Cardiac septum (tissue), 1 donor: Measurements from ENCODE around the gene PLAGL2. TPM values are rescaled to one million over a fixed set of nuclear protein-coding genes. Genes with fewer than 3 reads are reported as not detected.

ENCODE experiments used
- DNase-seq: peaks from one replicate; pipeline ENCODE4 v3.0.0-alpha.2; 2020; ENCODE audit warnings: low spot score
- intact Hi-C: fragments of 100-400 bp; cut with DNase I; formaldehyde crosslinking; loops from one replicate; pipeline ENCODE4 v1.14.0; 2022
- total RNA-seq: library from RNA; stranded (reverse); fragmentation: NEBNext Ultra II Directional; extraction: Animal tissue kit (Norgen Biotek cat#: 25700); gene quantifications from one replicate; pipeline ENCODE4 v1.2.1, GENCODE V29; 2021
- donor health status: DM: no; HTN: no; CAD: no.

PLAGL2 gene
- total RNA-seq, 1 donor from 2014 or later = 8.5 TPM

DNA sequence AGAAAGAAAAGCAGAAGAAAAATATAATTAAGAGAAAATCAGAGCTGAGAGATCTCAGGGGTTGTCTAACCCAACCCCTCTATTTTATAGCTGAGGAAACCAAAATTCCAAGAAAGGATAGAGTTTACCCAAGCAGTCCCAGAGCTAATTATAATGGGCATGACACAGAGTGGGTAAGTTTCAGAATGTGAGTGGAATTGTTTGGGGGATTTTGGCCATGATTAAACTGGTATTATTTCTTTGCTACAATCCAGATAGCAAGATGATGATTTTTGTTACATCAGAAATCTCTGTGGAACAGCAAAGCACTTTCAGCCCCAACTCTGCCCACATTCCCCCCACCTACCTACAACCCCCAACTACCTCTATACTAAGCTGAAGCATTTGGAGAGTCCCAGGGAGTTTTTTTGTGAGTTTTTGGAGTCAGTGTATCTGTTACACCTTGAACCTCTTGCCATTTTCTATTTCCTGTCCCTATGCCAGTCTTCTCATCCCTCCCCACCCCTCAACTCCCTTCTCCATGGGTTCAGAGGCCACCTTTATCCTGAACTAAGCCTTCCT is 24.9 kb upstream of the PLAGL2 start:
- no peak for DNase-seq
- intact Hi-C loops = no loop called here

- intact Hi-C loops = no loop called here
- DNase-seq = no peak
These were observed 24.3 kb upstream of the PLAGL2 start for GRCh38 chr20:32231847-32232246.

DNA sequence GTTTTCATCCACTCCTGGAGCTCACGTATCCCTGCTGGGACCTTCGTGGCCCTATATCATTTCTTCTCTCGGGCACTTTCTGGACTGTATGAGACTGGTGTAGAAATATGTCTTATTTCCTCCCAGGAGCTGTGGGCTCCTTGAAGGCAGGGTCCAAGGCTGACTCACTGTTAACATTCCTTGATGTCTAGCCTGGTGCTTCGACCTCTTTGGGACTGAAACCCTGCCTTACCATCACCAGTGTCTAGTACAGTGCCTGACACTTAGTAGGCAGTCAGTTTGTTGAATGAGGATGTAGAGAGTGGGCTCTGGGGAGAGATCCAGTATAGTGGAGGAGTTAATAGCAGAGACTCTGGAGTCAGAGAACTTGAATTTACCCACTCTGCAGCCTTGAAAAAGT is 23.7 kb upstream of the PLAGL2 start:
- DNase-seq = no peak
- intact Hi-C loops = no loop called here

DNA sequence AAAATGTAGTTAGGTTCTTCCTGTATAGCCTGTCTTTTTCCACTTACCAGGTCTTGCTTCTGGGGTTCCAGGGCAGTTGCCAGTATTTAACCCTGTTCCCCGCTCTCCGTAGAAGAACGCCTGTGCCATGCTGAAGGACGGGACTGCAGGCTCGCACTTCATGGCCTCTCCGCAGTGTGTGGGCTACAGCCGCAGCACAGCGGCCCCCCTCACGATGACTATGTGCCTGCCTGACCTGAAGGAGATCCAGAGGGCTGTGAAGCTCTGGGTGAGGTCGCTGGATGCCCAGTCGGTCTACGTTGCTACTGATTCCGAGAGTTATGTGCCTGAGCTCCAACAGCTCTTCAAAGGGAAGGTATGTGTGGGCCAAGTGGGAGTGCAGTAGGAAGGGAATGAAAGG is 23.2 kb upstream of the PLAGL2 start:
- intact Hi-C loops = no loop called here
- DNase-seq = no peak

GRCh38 chr20:32229251-32229747 is 21.8 kb upstream of the PLAGL2 start:
- no peak for DNase-seq
- intact Hi-C loops = no loop called here

DNA sequence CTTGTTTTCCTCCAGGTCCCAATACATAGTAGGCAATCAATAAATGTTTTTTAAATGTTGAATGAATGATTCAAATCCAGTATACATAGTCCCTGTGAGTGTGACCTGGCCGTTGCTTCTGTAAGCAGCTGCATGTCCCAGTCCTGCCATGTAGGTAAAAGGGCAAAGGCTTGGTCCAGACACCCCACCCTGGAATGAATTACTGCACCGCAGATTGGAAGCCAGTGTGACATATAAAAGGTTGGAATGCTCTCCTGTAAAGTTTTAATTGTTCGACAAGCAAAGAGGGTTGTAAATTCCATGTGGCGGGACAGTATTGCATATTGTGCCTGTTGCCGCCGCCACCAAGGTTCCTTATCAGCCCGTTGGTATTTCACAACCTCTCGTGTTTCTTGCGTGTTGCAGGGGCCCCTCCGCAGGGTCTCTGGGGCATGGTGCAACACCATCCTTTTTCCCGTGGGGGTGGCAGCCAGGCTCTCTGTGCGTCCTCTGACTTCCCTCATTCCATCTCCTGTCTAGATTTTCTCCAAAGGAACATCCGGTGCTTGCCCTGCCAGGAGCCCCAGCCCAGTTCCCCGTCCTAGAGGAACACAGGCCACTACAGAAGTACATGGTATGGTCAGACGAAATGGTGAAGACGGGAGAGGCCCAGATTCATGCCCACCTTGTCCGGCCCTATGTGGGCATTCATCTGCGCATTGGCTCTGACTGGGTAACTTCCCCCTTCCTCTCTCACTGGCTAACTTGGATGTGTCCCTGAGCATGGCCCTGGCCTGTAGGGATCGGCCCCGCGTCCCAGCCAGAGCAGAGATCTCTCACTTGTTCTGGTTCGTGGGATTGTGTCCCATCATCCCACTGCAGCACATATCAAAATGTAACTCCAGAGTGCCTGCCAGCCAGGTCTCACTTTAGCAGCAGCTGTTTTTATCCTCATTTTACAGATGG is 20.5 kb upstream of the PLAGL2 start:
- intact Hi-C loops = no loop called here
- DNase-seq = no peak

- intact Hi-C loops = no loop called here
These were observed 19.8 kb upstream of the PLAGL2 start for GRCh38 chr20:32227306-32227705.

GRCh38 chr20:32226391-32226790 is 18.8 kb upstream of the PLAGL2 start:
- DNase-seq = no peak
- intact Hi-C loops = no loop called here

More at GRCh38 chr20:32227306-32227705, 19.8 kb upstream of the PLAGL2 start:
- DNase-seq = no peak

DNA sequence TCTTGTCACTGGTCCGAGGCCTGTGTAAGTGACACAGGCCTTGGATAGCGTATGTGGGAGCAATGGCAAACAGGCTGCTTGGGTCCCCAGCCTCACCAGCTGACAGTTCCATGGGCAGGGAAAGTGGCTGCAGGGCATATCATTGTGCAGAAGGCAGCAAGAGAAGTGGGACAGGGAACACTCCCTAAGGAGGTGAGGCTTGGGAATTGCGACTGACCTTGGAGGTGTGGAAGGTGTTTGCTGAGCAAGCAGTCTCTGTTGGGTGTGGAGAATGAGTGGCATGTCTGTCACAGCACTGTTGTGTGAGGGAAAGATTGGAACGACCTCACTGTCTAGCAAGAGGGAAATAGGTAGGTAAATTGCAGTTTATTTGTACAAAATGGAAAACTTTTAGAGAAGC is 16.9 kb upstream of the PLAGL2 start:
- intact Hi-C loops = no loop called here
- no peak for DNase-seq

DNA sequence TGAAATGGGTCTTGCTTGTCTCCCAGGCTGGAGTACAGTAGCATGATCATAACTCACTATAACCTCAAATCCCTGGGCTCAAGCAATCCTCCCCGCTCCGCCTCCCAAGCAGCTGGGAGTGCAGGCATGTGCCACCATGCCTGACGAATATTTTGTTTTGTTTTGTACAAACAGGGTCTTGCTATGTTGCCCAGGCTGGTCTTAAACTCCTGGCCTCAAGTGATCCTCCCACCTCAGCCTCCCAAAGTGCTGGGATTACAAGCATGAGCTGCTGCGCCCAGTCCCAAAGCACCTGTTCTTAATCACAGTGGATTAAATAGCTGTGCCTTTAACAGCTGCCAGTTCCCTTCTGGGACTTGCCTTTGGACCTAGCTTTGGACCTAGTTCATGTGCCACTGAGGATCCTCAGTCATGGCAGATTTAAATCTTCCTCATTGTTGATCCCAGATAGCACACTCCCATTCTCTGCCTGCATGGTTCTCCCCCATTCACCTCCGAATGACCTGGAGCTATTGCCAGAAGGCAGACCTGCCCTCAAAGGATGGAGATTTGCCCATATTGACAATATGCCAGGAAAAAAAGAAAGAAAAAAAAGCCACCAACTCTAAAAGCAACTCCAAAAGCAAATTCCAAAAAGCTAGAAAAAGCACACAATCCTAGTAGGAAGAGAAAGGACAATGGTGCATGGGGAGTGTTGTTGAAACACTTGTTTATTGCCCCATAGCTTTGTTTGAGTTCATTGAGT is 10.8 kb upstream of the PLAGL2 start:
- DNase-seq = no peak
- intact Hi-C loops = no loop called here

DNA sequence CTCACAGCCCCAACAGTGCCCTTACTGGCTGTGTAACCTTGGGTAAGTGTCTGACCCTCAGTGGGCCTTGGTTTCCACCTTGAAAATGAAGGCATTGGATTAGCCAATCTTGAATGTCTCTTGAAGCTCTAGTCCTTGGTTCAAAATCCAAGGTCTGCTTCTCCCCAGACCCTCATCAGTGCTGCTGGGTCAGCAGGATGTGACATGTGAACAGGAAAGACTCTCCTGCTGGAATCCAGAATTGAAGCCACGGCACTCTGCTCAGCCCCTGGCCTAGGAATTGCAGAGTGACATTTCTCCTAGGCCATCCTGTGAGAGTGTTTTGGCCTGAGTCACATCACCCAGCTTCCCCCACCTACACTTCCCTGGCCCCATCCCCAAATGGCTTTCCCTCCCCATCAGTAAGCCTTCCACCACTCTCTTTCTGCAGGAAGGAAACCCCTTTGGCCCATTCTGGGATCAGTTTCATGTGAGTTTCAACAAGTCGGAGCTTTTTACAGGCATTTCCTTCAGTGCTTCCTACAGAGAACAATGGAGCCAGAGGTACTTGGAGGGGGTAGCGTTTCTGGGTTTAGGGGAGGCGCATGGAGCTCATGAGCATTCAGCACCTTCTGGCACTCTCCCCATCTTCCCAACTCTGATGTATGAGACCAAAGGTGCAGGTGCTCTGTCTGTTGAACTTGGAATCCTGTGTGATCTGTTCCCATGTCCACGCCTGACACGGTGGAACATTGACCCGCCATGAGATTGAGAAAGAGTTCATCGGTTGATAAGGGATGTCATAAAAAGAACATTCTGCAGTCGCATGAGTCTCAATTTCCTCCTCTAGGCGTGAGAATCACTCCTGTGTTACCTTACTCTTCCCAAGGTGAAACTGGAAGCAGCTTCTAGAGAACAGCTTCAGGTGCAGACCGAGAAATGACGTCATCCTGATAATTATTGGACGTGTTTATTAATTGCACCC is 8.9 kb upstream of the PLAGL2 start:
- intact Hi-C loops = no loop called here
- no peak for DNase-seq

GRCh38 chr20:32215729-32216128 is 8.2 kb upstream of the PLAGL2 start:
- DNase-seq = no peak

DNA sequence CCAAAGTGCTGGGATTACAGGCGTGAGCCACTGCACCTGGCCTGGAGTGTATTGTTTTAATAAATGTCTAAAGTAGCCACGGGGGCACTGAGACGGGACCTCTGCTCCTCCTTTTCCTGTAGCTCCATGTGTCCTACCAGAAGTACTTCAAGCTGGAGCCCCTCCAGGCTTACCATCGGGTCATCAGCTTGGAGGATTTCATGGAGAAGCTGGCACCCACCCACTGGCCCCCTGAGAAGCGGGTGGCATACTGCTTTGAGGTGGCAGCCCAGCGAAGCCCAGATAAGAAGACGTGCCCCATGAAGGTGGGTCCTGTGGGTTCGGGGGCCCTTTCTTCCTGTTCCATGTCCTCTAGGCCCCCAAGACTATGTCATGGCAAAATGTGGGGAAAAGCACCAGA is 7.6 kb upstream of the PLAGL2 start:
- intact Hi-C loops = no loop called here
- DNase-seq = no peak

More at GRCh38 chr20:32215729-32216128, 8.2 kb upstream of the PLAGL2 start:
- intact Hi-C loops = no loop called here

DNA sequence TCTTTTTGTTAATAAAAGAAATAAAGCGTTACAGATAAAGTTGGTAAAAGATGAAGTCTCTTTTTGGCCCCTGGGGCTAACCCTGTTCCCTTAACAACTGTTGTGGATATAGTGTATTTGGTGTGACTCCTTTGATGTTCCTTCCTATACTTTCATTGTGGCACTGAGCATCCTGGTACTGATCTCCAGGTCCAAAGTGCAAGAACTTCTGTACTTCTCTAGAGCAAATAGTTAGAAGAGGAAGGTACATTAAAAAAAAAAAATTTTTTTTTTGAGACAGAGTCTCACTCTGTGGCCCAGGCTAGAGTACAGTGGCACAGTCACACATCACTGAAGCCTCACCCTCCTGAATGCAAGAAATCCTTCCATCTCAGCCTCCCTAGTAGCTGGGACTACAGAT is 6.3 kb upstream of the PLAGL2 start:
- DNase-seq = no peak
- intact Hi-C loops = no loop called here

GRCh38 chr20:32209850-32210605 is 2.5 kb upstream of the PLAGL2 start:
- intact Hi-C loops = loop anchor here (2.0 to 5.0 kb wide), 4 partner anchors 67 to 267 kb away; partner anchors contain the start of genes ASXL1, KIF3B and TM9SF4
- no peak for DNase-seq

GRCh38 chr20:32208499-32209154 is 1.1 kb upstream of the PLAGL2 start:
- no peak for DNase-seq
- intact Hi-C loops = loop anchor here (2.0 to 5.0 kb wide), 4 partner anchors 69 to 269 kb away; partner anchors contain the start of genes ASXL1, KIF3B and TM9SF4

DNA sequence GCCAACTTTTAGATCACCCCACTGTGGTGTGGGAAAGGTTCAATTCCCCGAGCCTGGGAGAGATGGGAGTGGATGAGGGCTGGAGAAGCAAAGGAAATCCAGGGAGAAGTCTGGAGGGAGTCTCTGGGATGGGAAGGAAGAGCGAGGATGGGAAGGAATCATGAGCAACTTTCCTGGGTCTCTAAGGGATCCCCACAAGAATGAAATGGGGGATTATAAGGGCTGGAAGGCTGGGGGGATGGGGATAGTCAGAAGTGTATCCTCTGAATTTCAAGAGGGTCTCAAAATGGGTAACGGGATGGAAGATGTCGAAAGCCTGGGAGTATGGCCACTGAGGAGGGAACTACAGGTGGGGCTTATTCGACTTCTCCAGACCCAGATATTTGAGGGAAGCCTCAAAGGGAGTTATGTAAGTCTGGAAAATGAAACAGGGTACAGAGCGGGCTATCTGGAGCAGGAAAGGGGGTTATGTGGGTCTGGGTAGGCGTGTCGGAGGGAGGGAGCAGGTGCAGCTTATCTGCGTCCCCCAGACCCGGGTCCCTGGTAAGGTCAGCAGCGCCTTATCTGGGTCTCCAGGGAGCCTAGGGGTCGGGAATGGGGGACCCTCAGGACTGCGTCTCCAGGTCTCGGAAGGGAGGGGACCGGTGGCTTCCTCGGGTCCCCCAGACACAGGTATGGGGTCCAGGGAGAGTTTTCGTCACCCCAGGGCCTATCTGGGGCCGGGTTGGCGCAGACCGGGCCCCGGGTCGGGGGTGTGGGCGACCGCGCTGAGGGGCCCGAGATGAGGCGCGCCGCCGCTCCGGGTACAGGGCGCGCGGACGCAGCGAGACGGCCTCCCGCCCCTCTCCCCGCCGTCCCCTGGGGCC is 550 bp downstream of the PLAGL2 start:
- no peak for DNase-seq
- intact Hi-C loops = loop anchor here (5.0 kb wide), 3 partner anchors 70 to 270 kb away; partner anchors contain the start of genes ASXL1 and KIF3B
